AML-193 (cell line): ENCODE measurements around the gene TRIM28.

Experiments used
- DNase-seq, 2 experiments: peaks; one replicate each; lab custom pipeline; 2025; lab: John Stamatoyannopoulos, UW

The TRIM28 gene

DNA sequence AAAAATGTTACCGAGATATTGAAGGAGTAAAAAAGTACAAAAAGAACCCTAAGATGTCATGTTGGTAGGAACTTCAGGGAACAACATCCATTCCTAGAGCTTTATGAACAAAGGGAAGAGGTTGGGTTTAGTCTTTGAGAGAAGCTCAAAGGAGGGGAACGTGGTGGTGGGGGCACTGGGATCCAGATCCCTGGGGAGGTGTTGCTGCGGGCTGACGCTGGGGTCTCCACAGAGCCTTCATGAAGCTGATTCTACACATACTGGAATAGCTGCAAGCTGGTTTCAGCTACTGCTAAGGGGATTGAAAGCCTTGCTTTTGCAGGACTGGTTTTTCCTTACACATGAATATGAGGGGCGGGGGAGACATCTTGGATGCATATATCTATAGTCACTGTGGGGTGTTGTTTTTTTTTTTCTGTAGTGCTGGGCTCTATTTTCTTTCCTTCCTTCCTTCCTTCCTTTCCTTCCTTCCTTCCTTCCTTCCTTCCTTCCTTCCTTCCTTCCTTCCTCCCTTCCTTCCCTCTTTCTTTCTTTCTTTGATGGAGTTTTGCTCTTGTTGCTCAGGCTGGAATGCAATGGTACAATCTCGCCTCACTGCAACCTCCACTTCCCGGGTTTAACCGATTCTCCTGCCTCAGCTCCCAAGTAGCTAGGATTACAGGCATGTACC lies 35.7 kb downstream of the TRIM28 start:
- no peak for DNase-seq

DNA sequence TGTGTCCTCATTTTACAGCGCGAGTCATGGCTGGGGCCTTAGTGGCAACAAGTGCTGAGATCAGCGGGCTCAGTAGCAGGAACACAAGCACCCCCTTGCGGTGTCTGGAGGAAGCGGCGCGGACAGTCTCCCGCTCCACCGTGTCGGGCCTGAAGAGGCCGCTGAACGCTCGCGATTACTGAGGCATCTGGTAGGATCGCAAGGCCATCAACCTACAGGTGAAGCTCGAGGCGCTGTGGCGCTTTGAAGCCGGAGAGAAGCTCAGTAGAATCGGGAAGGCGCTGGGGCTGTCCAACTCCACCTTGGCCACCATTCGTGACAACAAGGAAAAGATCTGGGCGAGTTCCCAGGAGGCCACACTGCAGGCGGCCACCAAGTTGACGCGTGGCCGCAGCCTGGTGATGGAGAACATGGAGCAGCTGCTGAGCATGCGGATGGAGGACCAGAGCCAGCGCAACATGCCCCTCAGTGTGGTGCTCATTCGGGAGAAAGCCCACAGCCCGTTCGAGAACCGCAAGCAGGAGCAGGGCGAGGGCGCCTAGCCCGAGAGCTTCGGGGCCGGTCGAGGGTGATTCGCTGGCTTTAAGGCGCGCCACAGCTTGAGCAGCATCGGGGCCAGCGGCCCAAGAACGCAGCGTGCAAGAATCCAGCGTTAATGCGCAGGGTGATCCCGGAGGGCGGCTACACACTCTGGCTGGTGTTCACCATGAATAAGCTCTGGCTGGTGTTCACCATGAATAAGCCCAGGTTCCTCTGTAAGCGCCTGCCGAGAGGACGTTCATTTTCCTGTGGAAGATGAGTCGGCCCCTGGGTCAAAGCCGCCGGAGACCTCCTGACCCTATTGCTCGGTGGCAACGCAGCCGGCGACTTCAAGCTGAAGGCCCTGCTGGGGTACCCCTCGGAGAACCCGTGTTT lies 37.6 kb downstream of the TRIM28 start:
- no peak for DNase-seq

- no peak for DNase-seq
These were observed 39.1 kb downstream of the TRIM28 start for GRCh38 chr19:58582985-58583384.

DNA sequence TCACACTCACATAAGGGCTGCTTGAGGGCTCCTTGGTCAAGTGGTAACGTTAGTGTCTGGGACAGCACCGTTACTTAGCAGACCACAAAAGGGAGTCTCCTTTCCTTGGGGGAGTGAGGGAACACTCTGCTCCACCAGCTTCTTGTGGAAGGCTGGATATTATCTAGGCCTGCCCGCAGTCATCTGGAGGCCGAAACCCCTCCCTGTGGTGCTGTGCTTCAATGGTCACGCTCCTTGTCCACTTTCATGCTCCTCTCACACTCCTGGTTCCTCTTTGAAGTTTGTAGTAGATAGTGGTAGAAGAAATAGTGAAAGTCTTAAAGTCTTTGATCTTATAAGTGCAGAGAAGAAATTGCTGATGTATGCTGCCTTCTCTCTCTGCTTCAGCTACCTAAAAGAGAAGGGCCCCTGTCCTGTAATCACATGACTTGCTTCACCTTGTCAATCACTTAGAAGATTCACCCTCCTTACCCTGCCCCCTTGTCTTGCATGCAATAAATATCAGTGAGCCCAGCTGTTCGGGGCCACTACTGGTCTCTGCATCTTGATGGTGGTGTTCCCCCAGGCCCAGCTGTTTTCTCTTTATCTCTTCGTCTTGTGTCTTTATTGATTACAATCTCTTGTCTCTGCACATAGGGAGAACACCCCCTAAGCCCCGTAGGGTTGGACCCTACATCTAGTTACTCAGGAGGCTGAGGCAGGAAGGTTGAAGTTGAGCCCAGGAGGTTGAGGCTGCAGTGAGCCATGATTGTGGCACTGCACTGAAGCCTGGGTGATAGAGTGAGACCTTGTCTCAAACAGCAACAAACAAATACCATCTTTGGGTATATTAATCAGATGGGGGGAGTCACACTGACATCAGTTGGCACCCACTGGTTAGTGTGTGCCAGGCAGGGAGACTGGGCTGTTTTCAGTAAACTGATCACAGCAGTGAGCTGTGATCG lies 40.9 kb downstream of the TRIM28 start:
- DNase-seq = no peak

GRCh38 chr19:58585442-58586132 lies 41.7 kb downstream of the TRIM28 start:
- no peak for DNase-seq

GRCh38 chr19:58586133-58586765 lies 42.4 kb downstream of the TRIM28 start:
- no peak for DNase-seq
